Measurements from ENCODE around the gene ARNT2. TPM values are rescaled to one million over a fixed set of nuclear protein-coding genes. Genes with fewer than 3 reads are reported as not detected.

ARNT2 gene
- total and polyA plus RNA-seq, 4 donors, result 2.0 to 12.2 (median 5.5) TPM

DNA sequence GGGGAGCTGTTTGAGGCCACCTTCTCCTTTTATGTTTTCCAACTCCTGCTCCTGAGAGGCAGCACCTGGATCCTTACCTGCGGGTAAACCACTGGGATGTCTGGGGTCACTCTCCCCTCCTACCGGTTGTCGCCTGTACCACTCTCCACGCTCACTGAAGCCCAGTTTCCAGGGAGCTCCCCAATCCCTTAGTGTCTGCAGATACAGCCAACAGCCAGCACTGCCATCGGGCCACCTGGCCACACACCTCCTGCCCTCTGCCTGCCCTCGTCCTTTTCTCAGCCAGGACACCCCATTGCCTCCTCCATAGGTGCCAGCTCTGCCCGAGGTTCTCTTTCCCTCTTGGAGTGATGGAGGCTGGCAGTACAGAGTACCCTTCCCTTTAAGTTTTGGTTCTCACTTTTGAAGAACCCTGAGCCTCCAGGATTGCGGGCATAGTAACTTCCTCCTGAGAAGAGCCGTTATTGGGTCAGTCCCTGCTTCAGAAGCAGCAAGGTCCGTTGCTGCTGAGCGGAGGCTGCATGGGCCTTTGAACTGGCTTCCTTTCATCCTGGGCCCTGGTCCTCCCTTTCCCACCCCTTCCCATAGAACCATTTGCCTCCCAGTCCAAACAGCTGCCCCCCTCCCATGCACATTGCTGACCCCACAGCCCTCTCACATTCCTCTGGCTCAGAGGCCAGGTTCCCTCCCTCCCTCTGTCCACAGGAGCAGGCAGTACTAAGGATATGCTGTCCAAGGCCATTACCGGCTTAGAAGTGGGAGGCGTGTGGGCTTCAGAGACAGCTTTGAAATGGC lies 30.9 kb downstream of the ARNT2 start:
- no peak overlapping the region for H3K4me3 ChIP-seq
- H3K27me3 ChIP-seq (ENCODE audit: control insufficient read depth in 3 of 3, insufficient read depth in 3 of 3, low read length in 2 of 3), result no peaks in the 10 kb centered on the region
- ATAC-seq (ENCODE audit: insufficient read depth, low FRiP score) (no peak), DNase-seq (peak in 1 of 3 donors; percentile 17)
- no peaks in the 10 kb centered on the region for H3K9me3 ChIP-seq (ENCODE audit: control insufficient read depth in 4 of 4, insufficient read depth in 3 of 4, low read length in 3 of 4)
- no peaks in the 10 kb centered on the region for H3K36me3 ChIP-seq (ENCODE audit: control insufficient read depth in 4 of 4, insufficient read depth in 4 of 4, low read length in 4 of 4)
- H3K27ac ChIP-seq (ENCODE audit: low read depth in 1 of 2, low read length in 1 of 2), result no peak overlapping the region
- peaks cover 0 to 5% (median 0%) of the 10 kb centered on the region in 5 donors for H3K4me1 ChIP-seq (ENCODE audit: control insufficient read depth in 5 of 5, insufficient read depth in 5 of 5, low read length in 5 of 5)
- 71 to 73% methylated on average over 13 of the region's 13 CpGs for WGBS, 2 donors
- no peak for TF ChIP-seq CTCF (IDR thresholded peaks at IDR 0.05; ENCODE audit: control extremely low read depth, extremely low read depth)
- no peak overlapping the region for H3K9ac ChIP-seq (ENCODE audit: insufficient read depth in 1 of 2, low read length in 2 of 2)

GRCh38 chr15:80436511-80437307 lies 32.5 kb downstream of the ARNT2 start:
- no peak overlapping the region for H3K27ac ChIP-seq (ENCODE audit: low read depth in 1 of 2, low read length in 1 of 2)
- H3K9me3 ChIP-seq (ENCODE audit: control insufficient read depth in 4 of 4, insufficient read depth in 3 of 4, low read length in 3 of 4), result peaks cover 0 to 3% (median 0%) of the 10 kb centered on the region in 4 donors
- TF ChIP-seq CTCF (IDR thresholded peaks at IDR 0.05; ENCODE audit: control extremely low read depth, extremely low read depth), result no peak
- ATAC-seq (ENCODE audit: insufficient read depth, low FRiP score) (no peak), DNase-seq (no peak)
- WGBS, 2 donors, result 70 to 78% methylated on average over 13 of the region's 13 CpGs
- no peak overlapping the region for H3K9ac ChIP-seq (ENCODE audit: insufficient read depth in 1 of 2, low read length in 2 of 2)
- no peaks in the 10 kb centered on the region for H3K27me3 ChIP-seq (ENCODE audit: control insufficient read depth in 3 of 3, insufficient read depth in 3 of 3, low read length in 2 of 3)
- no peaks in the 10 kb centered on the region for H3K36me3 ChIP-seq (ENCODE audit: control insufficient read depth in 4 of 4, insufficient read depth in 4 of 4, low read length in 4 of 4)
- H3K4me3 ChIP-seq, result no peak overlapping the region
- peaks cover 0 to 9% (median 3%) of the 10 kb centered on the region in 5 donors for H3K4me1 ChIP-seq (ENCODE audit: control insufficient read depth in 5 of 5, insufficient read depth in 5 of 5, low read length in 5 of 5)

- no peak overlapping the region for H3K4me3 ChIP-seq
- H3K4me1 ChIP-seq (ENCODE audit: control insufficient read depth in 5 of 5, insufficient read depth in 5 of 5, low read length in 5 of 5), result peaks cover 0 to 12% (median 3%) of the 10 kb centered on the region in 5 donors
- WGBS, 2 donors, result 40 to 69% methylated on average over 6 of the region's 6 CpGs
- ATAC-seq (ENCODE audit: insufficient read depth, low FRiP score) (no peak), DNase-seq (no peak)
- peaks cover 0 to 3% (median 0%) of the 10 kb centered on the region in 4 donors for H3K9me3 ChIP-seq (ENCODE audit: control insufficient read depth in 4 of 4, insufficient read depth in 3 of 4, low read length in 3 of 4)
- no peak for TF ChIP-seq CTCF (IDR thresholded peaks at IDR 0.05; ENCODE audit: control extremely low read depth, extremely low read depth)
- no peak overlapping the region for H3K9ac ChIP-seq (ENCODE audit: insufficient read depth in 1 of 2, low read length in 2 of 2)
- no peak overlapping the region for H3K27ac ChIP-seq (ENCODE audit: low read depth in 1 of 2, low read length in 1 of 2)
- H3K27me3 ChIP-seq (ENCODE audit: control insufficient read depth in 3 of 3, insufficient read depth in 3 of 3, low read length in 2 of 3), result no peaks in the 10 kb centered on the region
- no peaks in the 10 kb centered on the region for H3K36me3 ChIP-seq (ENCODE audit: control insufficient read depth in 4 of 4, insufficient read depth in 4 of 4, low read length in 4 of 4)
These were observed 33.2 kb downstream of the ARNT2 start for GRCh38 chr15:80437334-80437891.
